Ishikawa (cell line): ENCODE measurements around the gene TAX1BP1.

Experiments
- CEBPB ChIP-seq: IDR thresholded peaks from 2 replicates; pipeline ENCODE4 v1.6.1; 2012
- FOXM1 ChIP-seq: IDR thresholded peaks from 2 replicates; pipeline ENCODE4 v1.6.1; 2012; ENCODE audit warnings: low read depth, borderline replicate concordance
- MAX ChIP-seq: IDR thresholded peaks from 2 replicates; pipeline ENCODE4 v1.6.1; 2012
- NFIC ChIP-seq: IDR thresholded peaks from 2 replicates; pipeline ENCODE4 v1.6.1; 2012
- REST ChIP-seq: IDR thresholded peaks from 2 replicates; pipeline ENCODE4 v1.6.1; 2012; ENCODE audit warnings: low read depth, mild to moderate bottlenecking
- TAF1 ChIP-seq: IDR thresholded peaks from 2 replicates; pipeline ENCODE4 v1.6.1; 2012; ENCODE audit warnings: low read depth, mild to moderate bottlenecking
- TCF12 ChIP-seq: IDR thresholded peaks from 2 replicates; pipeline ENCODE4 v1.6.1; 2012; ENCODE audit warnings: low read depth
- YY1 ChIP-seq: IDR thresholded peaks from 2 replicates; pipeline ENCODE4 v1.6.1; 2012; ENCODE audit warnings: low read depth

GRCh38 chr7:27835376-27835775 is 95.4 kb downstream of the TAX1BP1 start:
- TF ChIP-seq TCF12 (no peak), TAF1 (no peak), CEBPB (no peak), YY1 (no peak), FOXM1 (no peak), NFIC (no peak), MAX (no peak), REST (no peak)
